ENCODE measurements around the gene TMEM63C.

Gene TMEM63C

GRCh38 chr14:77185093-77185465 lies 3.5 kb downstream of the TMEM63C start:
- no peak for TF ChIP-seq CTCF (IDR thresholded peaks at IDR 0.05; ENCODE audit: low read depth, low read length, missing control alignments)
- DNase-seq (ENCODE audit: extremely low read depth, low read depth), result no peak
- H3K4me3 ChIP-seq (replicated peaks; ENCODE audit: low read depth, low read length), result no peak overlapping the region

- TF ChIP-seq CTCF (IDR thresholded peaks at IDR 0.05; ENCODE audit: low read depth, low read length, missing control alignments), result no peak
- H3K4me3 ChIP-seq (replicated peaks; ENCODE audit: low read depth, low read length), result no peak overlapping the region
- DNase-seq (ENCODE audit: extremely low read depth, low read depth), result no peak
These were observed 5.5 kb downstream of the TMEM63C start for GRCh38 chr14:77186911-77187648.

DNA sequence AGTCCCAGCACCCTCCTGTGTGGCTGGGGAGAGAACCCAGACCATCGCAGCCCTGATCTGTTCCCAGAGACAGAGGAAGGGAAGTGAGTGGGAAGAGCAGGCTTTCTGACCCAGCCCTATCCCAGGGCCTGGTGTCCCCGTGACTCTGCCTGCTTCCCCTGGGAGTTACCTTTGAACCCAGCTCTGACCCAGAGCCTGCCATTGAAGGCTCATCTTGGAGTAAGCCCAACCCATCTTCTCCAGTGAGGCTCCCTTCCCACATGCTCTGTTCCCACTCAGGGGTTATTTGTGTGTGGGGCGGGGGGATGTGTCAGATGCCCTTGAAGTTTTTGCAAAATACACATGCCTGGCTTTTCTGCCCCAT lies 6.0 kb downstream of the TMEM63C start:
- H3K4me3 ChIP-seq (replicated peaks; ENCODE audit: low read depth, low read length), result no peak overlapping the region
- no peak for TF ChIP-seq CTCF (IDR thresholded peaks at IDR 0.05; ENCODE audit: low read depth, low read length, missing control alignments)
- no peak for DNase-seq (ENCODE audit: extremely low read depth, low read depth)

GRCh38 chr14:77189479-77189878 lies 7.9 kb downstream of the TMEM63C start:
- DNase-seq (ENCODE audit: extremely low read depth, low read depth), result no peak
- H3K4me3 ChIP-seq (replicated peaks; ENCODE audit: low read depth, low read length), result no peak overlapping the region
- no peak for TF ChIP-seq CTCF (IDR thresholded peaks at IDR 0.05; ENCODE audit: low read depth, low read length, missing control alignments)

DNA sequence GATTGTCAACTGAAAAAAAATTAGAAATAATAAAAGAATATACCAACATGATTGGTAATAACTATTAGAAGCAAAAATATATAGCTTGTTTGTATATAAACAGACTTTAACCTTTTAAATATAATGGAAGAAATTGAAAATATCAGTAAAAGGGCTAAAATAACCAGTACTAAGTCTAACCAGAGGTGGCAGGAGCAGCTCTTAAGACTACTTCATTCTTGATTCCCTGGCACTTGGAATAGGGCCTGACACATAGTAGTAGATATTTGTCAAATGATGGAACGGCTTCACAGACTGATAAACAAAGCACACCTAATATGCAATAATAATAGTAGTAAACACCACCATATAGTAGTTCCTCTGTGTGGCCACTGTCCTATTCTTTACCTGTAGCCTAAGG lies 9.4 kb downstream of the TMEM63C start:
- H3K4me3 ChIP-seq (replicated peaks; ENCODE audit: low read depth, low read length), result no peak overlapping the region
- no peak for DNase-seq (ENCODE audit: extremely low read depth, low read depth)
- no peak for TF ChIP-seq CTCF (IDR thresholded peaks at IDR 0.05; ENCODE audit: low read depth, low read length, missing control alignments)

GRCh38 chr14:77194706-77195105 lies 13.1 kb downstream of the TMEM63C start:
- no peak for TF ChIP-seq CTCF (IDR thresholded peaks at IDR 0.05; ENCODE audit: low read depth, low read length, missing control alignments)
- H3K4me3 ChIP-seq (replicated peaks; ENCODE audit: low read depth, low read length), result no peak overlapping the region
- no peak for DNase-seq (ENCODE audit: extremely low read depth, low read depth)

GRCh38 chr14:77195766-77196165 lies 14.2 kb downstream of the TMEM63C start:
- TF ChIP-seq CTCF (IDR thresholded peaks at IDR 0.05; ENCODE audit: low read depth, low read length, missing control alignments), result no peak
- DNase-seq (ENCODE audit: extremely low read depth, low read depth), result no peak
- H3K4me3 ChIP-seq (replicated peaks; ENCODE audit: low read depth, low read length), result no peak overlapping the region

Data from HFF-Myc (cell line).